DOHH2 (cell line): Measurements from ENCODE around the gene NYAP2.

ENCODE experiments used
- H3F3A ChIP-seq: fragments of 200-600 bp; sonication (generic), shearing (Covaris generic); 2 replicates; pipeline ENCODE4 v1.6.0; 2016; ENCODE audit warnings: antibody characterized with exemption, mild to moderate bottlenecking; ENCODE audit not compliant: control insufficient read depth, insufficient read depth
- H3K27ac ChIP-seq: fragments of 200-600 bp; sonication (generic); 2 replicates; pipeline ENCODE4 v1.5.1; 2014; ENCODE audit warnings: low read depth, mild to moderate bottlenecking, low read length, moderate library complexity
- H3K27me3 ChIP-seq: fragments of 200-600 bp; sonication (generic); 2 replicates; pipeline ENCODE4 v1.6.1; 2014; ENCODE audit warnings: mild to moderate bottlenecking, low read length, mixed read lengths; ENCODE audit not compliant: control insufficient read depth
- H3K36me3 ChIP-seq: fragments of 200-600 bp; sonication (generic); 2 replicates; pipeline ENCODE4 v1.6.1; 2014; ENCODE audit warnings: mild to moderate bottlenecking, low read length, moderate library complexity, mixed read lengths; ENCODE audit not compliant: control insufficient read depth
- H3K4me1 ChIP-seq: fragments of 200-600 bp; sonication (generic); 2 replicates; pipeline ENCODE4 v1.6.1; 2014; ENCODE audit warnings: mild to moderate bottlenecking, low read length, mixed read lengths; ENCODE audit not compliant: control insufficient read depth
- H3K4me2 ChIP-seq: fragments of 200-600 bp; sonication (generic); 2 replicates; pipeline ENCODE4 v1.6.0; 2014; ENCODE audit warnings: mild to moderate bottlenecking, low read length, moderate library complexity
- H3K4me3 ChIP-seq: fragments of 200-600 bp; sonication (generic); 2 replicates; pipeline ENCODE4 v1.5.1; 2014; ENCODE audit warnings: mild to moderate bottlenecking, low read length, mixed read lengths
- H3K79me2 ChIP-seq: fragments of 200-600 bp; sonication (generic); 2 replicates; pipeline ENCODE4 v1.6.1; 2014; ENCODE audit warnings: mild to moderate bottlenecking, low read length, mixed read lengths; ENCODE audit not compliant: control insufficient read depth
- H3K9me2 ChIP-seq: fragments of 200-600 bp; sonication (generic); replicated peaks from 2 replicates; pipeline ENCODE4 v1.6.1; 2014; ENCODE audit warnings: mild to moderate bottlenecking, low read length, mixed read lengths; ENCODE audit not compliant: control insufficient read depth
- H3K9me3 ChIP-seq: fragments of 200-600 bp; sonication (generic); 2 replicates; pipeline ENCODE4 v1.6.1; 2014; ENCODE audit warnings: antibody characterized with exemption, low read length, mixed read lengths; ENCODE audit not compliant: control insufficient read depth, insufficient read depth
- H4K20me1 ChIP-seq: fragments of 200-600 bp; sonication (generic); 2 replicates; pipeline ENCODE4 v1.6.0; 2014; ENCODE audit warnings: low read depth, mild to moderate bottlenecking, antibody characterized with exemption, low read length, moderate library complexity; ENCODE audit not compliant: control insufficient read depth, insufficient read depth
- EZH2phosphoT487 ChIP-seq: fragments of 200-600 bp; sonication (generic); IDR thresholded peaks from 2 replicates; pipeline ENCODE4 v1.6.1; 2017; ENCODE audit warnings: borderline replicate concordance, mild to moderate bottlenecking, antibody characterized with exemption, low read length, moderate library complexity, mixed read lengths
- TF ChIP-seq, protein P1 (sequence below): fragments of 200-600 bp; sonication (generic); IDR thresholded peaks from one replicate; pipeline ENCODE4 v1.5.1; 2014; ENCODE audit warnings: antibody characterized with exemption, mild to moderate bottlenecking, low read depth, low read length; ENCODE audit not compliant: poor library complexity, severe bottlenecking

The NYAP2 gene

DNA sequence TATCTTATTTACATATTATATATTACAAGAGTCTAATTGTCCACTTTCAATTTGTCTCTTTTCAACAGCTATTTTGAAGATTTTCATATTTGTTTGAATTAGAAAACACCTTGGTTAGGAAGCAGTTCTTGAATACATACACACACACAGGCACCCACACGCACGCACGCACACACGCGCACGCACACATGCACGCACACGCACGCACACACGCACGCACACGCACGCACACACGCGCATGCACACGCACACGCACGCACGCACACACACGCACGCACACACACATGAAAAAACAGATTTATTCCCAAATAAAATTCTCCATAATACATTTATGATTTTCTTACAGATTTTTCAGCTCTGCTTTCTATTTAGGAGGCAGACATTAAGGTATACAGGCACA is 220.7 kb downstream of the NYAP2 start:
- Histone ChIP-seq H3K27ac (no peak overlapping the region), H3F3A (no peaks in the 10 kb centered on the region), H3K4me2 (no peak overlapping the region), H3K36me3 (no peaks in the 10 kb centered on the region), H3K9me3 (no peaks in the 10 kb centered on the region), H3K4me1 (no peaks in the 10 kb centered on the region), H3K9me2 (no peaks in the 10 kb centered on the region), H3K4me3 (no peak overlapping the region), H4K20me1 (no peaks in the 10 kb centered on the region), H3K27me3 (no peaks in the 10 kb centered on the region), H3K79me2 (no peaks in the 10 kb centered on the region)
- TF ChIP-seq, protein P1, sequence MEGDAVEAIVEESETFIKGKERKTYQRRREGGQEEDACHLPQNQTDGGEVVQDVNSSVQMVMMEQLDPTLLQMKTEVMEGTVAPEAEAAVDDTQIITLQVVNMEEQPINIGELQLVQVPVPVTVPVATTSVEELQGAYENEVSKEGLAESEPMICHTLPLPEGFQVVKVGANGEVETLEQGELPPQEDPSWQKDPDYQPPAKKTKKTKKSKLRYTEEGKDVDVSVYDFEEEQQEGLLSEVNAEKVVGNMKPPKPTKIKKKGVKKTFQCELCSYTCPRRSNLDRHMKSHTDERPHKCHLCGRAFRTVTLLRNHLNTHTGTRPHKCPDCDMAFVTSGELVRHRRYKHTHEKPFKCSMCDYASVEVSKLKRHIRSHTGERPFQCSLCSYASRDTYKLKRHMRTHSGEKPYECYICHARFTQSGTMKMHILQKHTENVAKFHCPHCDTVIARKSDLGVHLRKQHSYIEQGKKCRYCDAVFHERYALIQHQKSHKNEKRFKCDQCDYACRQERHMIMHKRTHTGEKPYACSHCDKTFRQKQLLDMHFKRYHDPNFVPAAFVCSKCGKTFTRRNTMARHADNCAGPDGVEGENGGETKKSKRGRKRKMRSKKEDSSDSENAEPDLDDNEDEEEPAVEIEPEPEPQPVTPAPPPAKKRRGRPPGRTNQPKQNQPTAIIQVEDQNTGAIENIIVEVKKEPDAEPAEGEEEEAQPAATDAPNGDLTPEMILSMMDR: no peak
- TF ChIP-seq EZH2phosphoT487: no peak

DNA sequence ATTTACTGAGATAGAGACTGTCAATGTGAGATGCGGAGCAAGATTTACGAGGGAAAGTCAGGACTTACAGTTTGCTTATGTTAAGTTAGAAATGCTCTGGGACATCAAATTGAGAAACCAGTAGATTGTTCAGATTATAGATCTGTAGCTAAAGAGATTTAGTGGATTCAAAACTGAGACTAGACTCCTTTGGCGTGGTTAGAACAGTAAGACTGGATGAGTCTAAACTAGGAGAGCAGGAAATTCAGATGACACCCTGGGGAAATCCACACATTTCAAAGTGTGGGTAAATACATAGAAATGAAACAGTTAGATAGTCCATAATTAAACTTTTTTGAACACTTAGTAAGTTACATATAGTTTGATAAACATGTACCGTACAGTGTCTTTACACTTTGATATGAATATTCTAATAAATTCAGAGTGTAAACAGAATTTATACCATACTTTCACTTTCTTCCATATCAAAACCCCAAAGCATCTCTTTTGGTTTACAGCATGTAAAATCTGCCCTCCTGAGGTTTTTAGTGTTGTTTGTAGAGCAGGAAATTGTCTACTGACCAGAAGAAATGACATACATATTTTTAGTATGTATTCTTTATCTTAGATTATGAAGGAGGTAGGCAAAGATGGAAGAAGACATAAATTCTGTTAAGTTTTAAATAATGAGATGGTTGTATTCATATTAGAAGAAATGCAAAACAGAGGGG is 231.5 kb downstream of the NYAP2 start:
- Histone ChIP-seq H3K27ac (no peak overlapping the region), H3K9me3 (no peaks in the 10 kb centered on the region), H3K79me2 (no peaks in the 10 kb centered on the region), H3K9me2 (no peaks in the 10 kb centered on the region), H3K4me3 (no peak overlapping the region), H4K20me1 (no peaks in the 10 kb centered on the region), H3K4me2 (no peak overlapping the region), H3K27me3 (no peaks in the 10 kb centered on the region), H3K36me3 (no peaks in the 10 kb centered on the region), H3F3A (no peaks in the 10 kb centered on the region), H3K4me1 (no peaks in the 10 kb centered on the region)
- no peak for TF ChIP-seq EZH2phosphoT487
- TF ChIP-seq, protein P1: no peak

DNA sequence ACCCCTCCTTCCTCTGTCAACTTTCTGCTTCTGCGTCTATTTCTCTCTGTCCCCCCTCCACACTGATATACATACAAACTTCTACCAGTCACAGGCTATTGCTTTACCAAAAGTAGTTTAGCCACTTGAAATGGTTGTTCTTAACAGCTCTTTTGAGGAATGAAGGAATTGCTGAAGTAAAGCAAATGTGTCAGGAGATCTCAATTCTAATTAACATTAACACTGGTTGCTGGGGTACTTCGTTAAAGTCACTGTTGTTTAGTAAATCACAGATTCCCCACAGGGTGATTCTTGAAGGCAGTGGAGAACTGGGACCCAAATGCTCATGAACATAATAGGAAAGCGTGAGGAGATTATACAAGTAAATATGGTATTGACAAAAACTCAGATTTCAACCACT is 232.8 kb downstream of the NYAP2 start:
- no peak overlapping the region for H3K4me2 ChIP-seq
- TF ChIP-seq EZH2phosphoT487: no peak
- TF ChIP-seq, protein P1: no peak

More for the DNA sequence above, 232.8 kb downstream of the NYAP2 start:
- Histone ChIP-seq H3K4me1 (no peaks in the 10 kb centered on the region), H3F3A (no peaks in the 10 kb centered on the region), H3K9me2 (no peaks in the 10 kb centered on the region), H3K27ac (no peak overlapping the region), H3K9me3 (no peaks in the 10 kb centered on the region), H3K4me3 (no peak overlapping the region), H3K36me3 (no peaks in the 10 kb centered on the region), H4K20me1 (no peaks in the 10 kb centered on the region), H3K27me3 (no peaks in the 10 kb centered on the region), H3K79me2 (no peaks in the 10 kb centered on the region)
